Metanephros (tissue), 1 donor: ENCODE results near the gene NKG7. TPM values are rescaled to one million over a fixed set of nuclear protein-coding genes. Genes with fewer than 3 reads are reported as not detected.

ENCODE experiments used
- total RNA-seq: library from RNA; depleted of rRNA; stranded (reverse); fragments of >200 nt; gene quantifications from one replicate; pipeline ENCODE4 v1.2.3, GENCODE V29; 2014

The NKG7 gene
- total RNA-seq = 7.2 TPM

GRCh38 chr19:51372649-51373504 lies at the start of gene NKG7:
Gene NKG7, minus strand, starts transcription at chr19:51372654. Its CDS starts 119 bp downstream, at chr19:51372535.

GRCh38 chr19:51417107-51417809 lies 44.8 kb upstream of the NKG7 start, which contains the start of gene SIGLEC10:
Gene SIGLEC10, minus strand, starts transcription at chr19:51417642. Its CDS starts 61 bp downstream, at chr19:51417581.

GRCh38 chr19:51387924-51388389 lies 15.5 kb upstream of the NKG7 start, which contains the start of gene LIM2:
Gene LIM2, minus strand, starts transcription at chr19:51387974. Its CDS starts 531 bp downstream, at chr19:51387443.

GRCh38 chr19:51368366-51369282 lies 3.8 kb downstream of the NKG7 start, which contains the start of gene CLDND2:
Gene CLDND2, minus strand, starts transcription at chr19:51369003. Its CDS starts 426 bp downstream, at chr19:51368577.

GRCh38 chr19:51365965-51366388 lies 6.5 kb downstream of the NKG7 start, which contains the start of gene ETFB:
Gene ETFB, minus strand, starts transcription at chr19:51366388. Its CDS starts 62 bp downstream, at chr19:51366326.

GRCh38 chr19:51341976-51342580 lies 30.4 kb downstream of the NKG7 start, which contains the start of gene VSIG10L:
Gene VSIG10L, minus strand, starts transcription at chr19:51342139. Its CDS starts 15 bp downstream, at chr19:51342124.

Other genes with a start within 250 kb of the NKG7 start
- gene SIGLEC9, start 247.7 kb downstream of the NKG7 start, total RNA-seq = 2.6 TPM
- 1.5 TPM for gene SIGLEC7, start 230.4 kb downstream of the NKG7 start, total RNA-seq
- gene CD33, start 147.6 kb downstream of the NKG7 start, total RNA-seq = 3.9 TPM
- not detected for gene SIGLECL1, start 121.6 kb downstream of the NKG7 start, total RNA-seq
- gene IGLON5, start 61.0 kb downstream of the NKG7 start, total RNA-seq = 1.6 TPM
- gene VSIG10L, start 30.5 kb downstream of the NKG7 start, total RNA-seq = 1.5 TPM
- gene ETFB, start 6.3 kb downstream of the NKG7 start, total RNA-seq = 70.2 TPM
- not detected for gene CLDND2, start 3.7 kb downstream of the NKG7 start, total RNA-seq
- not detected for gene LIM2, start 15.3 kb upstream of the NKG7 start, total RNA-seq
- 0.23 TPM for gene C19orf84, start 17.9 kb upstream of the NKG7 start, total RNA-seq
- gene SIGLEC10, start 45.0 kb upstream of the NKG7 start, total RNA-seq = 2.4 TPM
- gene SIGLEC8, start 85.8 kb upstream of the NKG7 start, total RNA-seq = 0.06 TPM
- not detected for gene CEACAM18, start 105.9 kb upstream of the NKG7 start, total RNA-seq
- gene SIGLEC12, start 129.1 kb upstream of the NKG7 start, total RNA-seq = 0.12 TPM
- gene SIGLEC6, start 159.0 kb upstream of the NKG7 start, total RNA-seq = 0.18 TPM
- 9.9 TPM for gene ZNF175, start 198.6 kb upstream of the NKG7 start, total RNA-seq